Adrenal gland (tissue), 12 donors: Measurements from ENCODE around the gene MCM5. TPM values are rescaled to one million over a fixed set of nuclear protein-coding genes. Genes with fewer than 3 reads are reported as not detected.
"Not testable (repeated sequence)": the region's sequence is repeated elsewhere in the genome, so short reads cannot be mapped to it uniquely, and the experiment has no call there.

ENCODE experiments used
- DNase-seq, 7 donors: peaks; one replicate each; pipeline ENCODE4 v3.0.0-alpha.2; 2019 to 2020
- H3K27ac ChIP-seq, 5 donors: fragments of 200-600 bp; sonication (generic) in 4 of 5; 1 replicate in 3 of 5; 2 replicates in 2 of 5; pipeline versions ENCODE4 v1.5.1 to v1.8.0; 2016 to 2020; ENCODE audit warnings: mild to moderate bottlenecking in 1 of 5
- H3K27me3 ChIP-seq: fragments of 200-600 bp; 2 replicates; pipeline ENCODE4 v1.8.0; 2021
- H3K36me3 ChIP-seq, 2 donors: fragments of 200-600 bp; replicated peaks in 1 of 2; 1 replicate in 1 of 2; 2 replicates in 1 of 2; pipeline versions ENCODE4 v1.5.1 to v1.8.0; 2018 to 2022
- H3K4me1 ChIP-seq, 2 donors: fragments of 200-600 bp; replicated peaks in 1 of 2; 1 replicate in 1 of 2; 2 replicates in 1 of 2; pipeline versions ENCODE4 v1.5.1 to v1.8.0; 2018 to 2021
- H3K4me3 ChIP-seq, 4 donors: fragments of 200-600 bp; sonication (generic) in 3 of 4; one replicate each; pipeline ENCODE4 v1.5.1; 2016 to 2018
- H3K9me3 ChIP-seq, 3 donors: fragments of 200-600 bp; sonication (generic) in 1 of 3; replicated peaks in 1 of 3; 1 replicate in 2 of 3; 2 replicates in 1 of 3; pipeline versions ENCODE4 v1.5.1 to v1.8.0; 2016 to 2021
- CTCF ChIP-seq, 6 experiments: fragments of 450-650 bp in 4 of 6; fragments of 200-600 bp in 2 of 6; sonication (generic) in 1 of 6; IDR thresholded peaks; 1 replicate in 5 of 6; 2 replicates in 1 of 6; pipeline versions ENCODE4 v1.5.1 to v1.8.0; 2016 to 2021; ENCODE audit warnings: antibody characterized with exemption in 6 of 6, mild to moderate bottlenecking in 2 of 6, moderate library complexity in 1 of 6
- POLR2A ChIP-seq, 2 donors: fragments of 450-650 bp; IDR thresholded peaks; one replicate each; pipeline ENCODE4 v1.6.1; 2017; ENCODE audit warnings: antibody characterized with exemption in 2 of 2, mild to moderate bottlenecking in 2 of 2, moderate library complexity in 1 of 2
- WGBS, 4 donors: extraction: QIAGEN DNeasy Blood & Tissue Kit in 2 of 4; methylation state at CpG; one replicate each; pipeline versions ENCODE4 v1.1.5 to v1.1.7; 2013 to 2017; 5-methylcytosine and 5-hydroxymethylcytosine counted together
- intact Hi-C, 2 donors: fragments of 100-400 bp; cut with DNase I; formaldehyde crosslinking; loops; one replicate each; pipeline versions ENCODE4 v1.14.1 to v1.15.0; 2022 to 2023
- polyA plus RNA-seq, 3 donors: library from polyadenylated mRNA; stranded (reverse); fragments of 200-250 nt in 2 of 3; fragments of 350-450 nt in 1 of 3; fragmentation: Illumina TruSeq in 1 of 3; extraction: RNeasy Lipid Tissue Mini Kit (QIAGEN cat#74804) in 1 of 3; gene quantifications; one replicate each; pipeline ENCODE4 v1.2.3, GENCODE V29; 2013 to 2014
- total RNA-seq, 9 donors: library from RNA; depleted of rRNA in 4 of 9; stranded (reverse); fragments of >200 nt in 4 of 9; fragments of 120-200 nt in 1 of 9; fragmentation: NEBNext Ultra II Directional in 1 of 9; extraction: Animal tissue kit (Norgen Biotek cat#: 25700) in 1 of 9; gene quantifications; one replicate each; pipeline versions ENCODE4 v1.1.0 to v1.2.4, GENCODE V29; 2013 to 2023
- donor health status: healthy with polysubstance abuse.
- donor health status: Bipolar disorder and iron deficiency.
- donor health status: DM: yes; HTN: yes; CAD: no.
- donor health status: DM: no; HTN: no; CAD: no.
- donor health status: DM: no; HTN: no; CAD: no.
- donor health status: DM: yes; HTN: yes; CAD: no.

Gene MCM5
- total and polyA plus RNA-seq, 12 donors = 3.9 to 20.7 (median 14.6) TPM

GRCh38 chr22:35465109-35465701 is 65.3 kb downstream of the MCM5 start:
- no peak for TF ChIP-seq CTCF (IDR thresholded peaks at IDR 0.05)
- no peak for TF ChIP-seq POLR2A (IDR thresholded peaks at IDR 0.05)
- Histone ChIP-seq H3K27me3 (no peaks in the 10 kb centered on the region), H3K4me3 (no peak overlapping the region), H3K36me3 (no peaks in the 10 kb centered on the region), H3K4me1 (peaks cover 9 to 16% of the 10 kb centered on the region in 2 donors), H3K9me3 (no peaks in the 10 kb centered on the region), H3K27ac (no peak overlapping the region)
- DNase-seq = peak in 1 of 7 donors; percentile 28
- WGBS, 4 donors = 80 to 89% (median 83%) methylated on average over 5 to 9 of the region's 9 CpGs
- intact Hi-C loops = no loop called here

- 18 to 27% (median 23%) methylated on average over 6 to 11 of the region's 11 CpGs for WGBS, 4 donors
- DNase-seq = peak; percentile 57 to 90 (median 70)
Observed at GRCh38 chr22:35467681-35468434, 67.9 kb downstream of the MCM5 start.

GRCh38 chr22:35470903-35471321 is 71.0 kb downstream of the MCM5 start:
- no peaks in the 10 kb centered on the region for H3K36me3 ChIP-seq
- H3K4me1 ChIP-seq = peaks cover 9 to 16% of the 10 kb centered on the region in 2 donors
- no peak for TF ChIP-seq POLR2A (IDR thresholded peaks at IDR 0.05)
- no peak for TF ChIP-seq CTCF (IDR thresholded peaks at IDR 0.05)
- H3K27ac ChIP-seq = peak overlapping the region in 1 of 5 donors; percentile 62
- no peaks in the 10 kb centered on the region for H3K27me3 ChIP-seq
- H3K4me3 ChIP-seq = no peak overlapping the region
- intact Hi-C loops = no loop called here
- no peak for DNase-seq
- H3K9me3 ChIP-seq = no peaks in the 10 kb centered on the region
- 84 to 93% (median 87%) methylated on average over 6 of the region's 6 CpGs for WGBS, 4 donors

More at GRCh38 chr22:35467681-35468434, 67.9 kb downstream of the MCM5 start:
- H3K36me3 ChIP-seq = no peaks in the 10 kb centered on the region
- intact Hi-C loops = no loop called here
- TF ChIP-seq POLR2A (IDR thresholded peaks at IDR 0.05) (no peak), CTCF (IDR thresholded peaks at IDR 0.05) (no peak)
- H3K9me3 ChIP-seq = no peaks in the 10 kb centered on the region
- H3K4me1 ChIP-seq = peaks cover 9 to 16% of the 10 kb centered on the region in 2 donors
- H3K4me3 ChIP-seq = no peak overlapping the region
- H3K27ac ChIP-seq = peak overlapping the region in 4 of 5 donors; percentile 46 to 80 (median 66)
- no peaks in the 10 kb centered on the region for H3K27me3 ChIP-seq

DNA sequence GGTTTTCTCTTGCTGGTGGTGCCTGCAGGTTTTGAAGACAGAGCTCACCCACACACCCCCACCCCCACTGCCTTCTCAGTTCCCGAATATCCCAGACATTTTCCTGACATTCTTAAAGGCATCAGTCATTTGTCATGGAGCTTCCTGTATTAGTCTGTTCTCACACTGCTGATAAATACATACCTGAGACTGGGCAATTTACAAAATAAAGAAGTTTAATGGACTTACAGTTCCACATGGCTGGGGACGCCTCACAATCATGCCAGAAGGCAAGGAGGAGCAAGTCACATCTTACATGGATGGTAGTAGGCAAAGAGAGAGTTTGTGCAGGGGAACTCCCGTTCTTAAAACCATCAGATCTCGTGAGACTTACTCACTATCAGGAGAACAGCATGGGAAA is 71.6 kb downstream of the MCM5 start:
- DNase-seq, H3K4me3 ChIP-seq, H3K9me3 ChIP-seq, intact Hi-C loops, H3K36me3 ChIP-seq, H3K27me3 ChIP-seq: not testable (repeated sequence)
- WGBS, 4 donors = 80 to 87% (median 84%) methylated on average over 4 of the region's 4 CpGs
- H3K4me1 ChIP-seq = peaks cover 9 to 16% of the 10 kb centered on the region in 2 donors
- H3K27ac ChIP-seq = peak overlapping the region in 2 of 5 donors; percentile 30 to 62
